ENCODE results near the gene SERF2.
"Not testable (repeated sequence)": the region's sequence is repeated elsewhere in the genome, so short reads cannot be mapped to it uniquely, and the experiment has no call there.

Gene SERF2

GRCh38 chr15:43796566-43796965 lies 4.4 kb downstream of the SERF2 start:
- TF ChIP-seq CTCF (IDR thresholded peaks at IDR 0.05; ENCODE audit: low read depth, low read length): no peak
- peaks cover 10% of the 10 kb centered on the region for H3K4me1 ChIP-seq
- H3K27me3 ChIP-seq: no peaks in the 10 kb centered on the region
- DNase-seq: no peak
- peaks cover 63% of the 10 kb centered on the region for H3K36me3 ChIP-seq
- H3K9me3 ChIP-seq: no peaks in the 10 kb centered on the region
- no peak overlapping the region for H3K4me3 ChIP-seq (ENCODE audit: low read depth, low read length)

GRCh38 chr15:43799209-43799944 lies 7.3 kb downstream of the SERF2 start:
- Histone ChIP-seq H3K36me3 (peaks cover 70% of the 10 kb centered on the region), H3K4me1 (peaks cover 9% of the 10 kb centered on the region), H3K9me3 (no peaks in the 10 kb centered on the region), H3K4me3 (ENCODE audit: low read depth, low read length) (no peak overlapping the region), H3K27me3 (no peaks in the 10 kb centered on the region)
- DNase-seq: no peak
- TF ChIP-seq CTCF (IDR thresholded peaks at IDR 0.05; ENCODE audit: low read depth, low read length): no peak

- DNase-seq: no peak
- no peak for TF ChIP-seq CTCF (IDR thresholded peaks at IDR 0.05; ENCODE audit: low read depth, low read length)
- Histone ChIP-seq H3K27me3 (no peaks in the 10 kb centered on the region), H3K9me3 (no peaks in the 10 kb centered on the region), H3K4me1 (peaks cover 7% of the 10 kb centered on the region), H3K36me3 (peaks cover 70% of the 10 kb centered on the region), H3K4me3 (ENCODE audit: low read depth, low read length) (peak within 1 kb of the TSS; percentile 99)
These were observed 7.8 kb downstream of the SERF2 start, which contains the start of gene SERINC4 for GRCh38 chr15:43799945-43800285. TSS of gene SERINC4 (minus strand) at chr15:43800220. CDS start at chr15:43799986, 234 bp downstream.

GRCh38 chr15:43800286-43801141 lies 8.4 kb downstream of the SERF2 start, which contains the start of gene HYPK:
TSS of gene HYPK (plus strand) at chr15:43800599. CDS start at chr15:43800623, 24 bp downstream.
- Histone ChIP-seq H3K27me3 (no peaks in the 10 kb centered on the region), H3K36me3 (peaks cover 67% of the 10 kb centered on the region), H3K9me3 (no peaks in the 10 kb centered on the region), H3K4me1 (peaks cover 7% of the 10 kb centered on the region), H3K4me3 (ENCODE audit: low read depth, low read length) (peak within 1 kb of the TSS; percentile 99)
- no peak for TF ChIP-seq CTCF (IDR thresholded peaks at IDR 0.05; ENCODE audit: low read depth, low read length)
- DNase-seq: peak; percentile 91

- H3K4me1 ChIP-seq, H3K9me3 ChIP-seq: not testable (repeated sequence)
- H3K36me3 ChIP-seq: peaks cover 73% of the 10 kb centered on the region
These were observed 10.6 kb downstream of the SERF2 start for GRCh38 chr15:43802676-43803075.

GRCh38 chr15:43808435-43808950 lies 16.4 kb downstream of the SERF2 start:
- no peaks in the 10 kb centered on the region for H3K9me3 ChIP-seq
- no peaks in the 10 kb centered on the region for H3K4me1 ChIP-seq
- H3K4me3 ChIP-seq (ENCODE audit: low read depth, low read length): no peak overlapping the region
- no peaks in the 10 kb centered on the region for H3K27me3 ChIP-seq
- DNase-seq: no peak
- peaks cover 79% of the 10 kb centered on the region for H3K36me3 ChIP-seq
- TF ChIP-seq CTCF (IDR thresholded peaks at IDR 0.05; ENCODE audit: low read depth, low read length): no peak

More at GRCh38 chr15:43802676-43803075, 10.6 kb downstream of the SERF2 start:
- not testable (repeated sequence) for H3K4me3 ChIP-seq (ENCODE audit: low read depth, low read length); DNase-seq; H3K27me3 ChIP-seq
